Activated CD8-positive, alpha-beta memory T cell treated with anti-CD3 and anti-CD28 coated beads, Interleukin-2, amount 50 U/mL, for 24 hours (primary cell): ENCODE results near the gene LPIN1.
"Not testable (repeated sequence)": the region's sequence is repeated elsewhere in the genome, so short reads cannot be mapped to it uniquely, and the experiment has no call there.

Experiments
- DNase-seq: peaks from one replicate; pipeline ENCODE4 v3.0.0-alpha.2; 2020; ENCODE audit errors: extremely low read depth

Gene LPIN1

DNA sequence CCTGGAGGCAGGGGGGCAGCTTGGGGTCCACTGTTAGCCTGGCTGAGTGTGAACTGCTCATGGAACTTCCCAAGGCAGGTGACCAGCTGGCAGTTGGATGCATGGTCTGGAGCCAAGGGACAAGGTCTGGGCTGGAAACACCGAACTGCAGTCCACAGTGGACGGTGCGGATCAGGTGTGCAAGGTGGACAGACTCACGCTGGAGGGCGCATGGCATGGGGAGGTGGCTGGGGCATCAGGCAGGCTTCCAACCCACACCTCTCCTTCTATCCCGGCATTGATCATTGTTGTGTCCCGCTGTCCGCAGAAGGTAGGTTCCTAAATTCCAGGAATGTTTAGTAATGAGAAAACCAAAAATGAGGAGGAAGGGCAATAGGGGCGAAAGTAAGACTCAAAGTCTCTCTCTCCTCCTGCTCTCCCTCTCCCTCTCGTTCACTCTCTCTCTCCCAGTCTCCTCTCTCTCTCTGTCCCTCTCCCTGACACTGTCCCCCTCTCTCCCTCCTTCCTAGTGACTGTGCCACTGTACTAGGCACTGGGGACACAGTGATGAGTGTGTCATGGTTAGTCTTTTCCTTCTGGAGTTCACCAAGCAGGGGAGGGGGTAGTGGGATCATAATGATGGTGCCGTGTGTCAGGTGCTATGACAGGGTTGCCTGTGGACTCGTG is 30.3 kb upstream of the LPIN1 start:
- DNase-seq, result no peak

- no peak for DNase-seq
Observed at GRCh38 chr2:11716689-11717321, 29.6 kb upstream of the LPIN1 start.

DNA sequence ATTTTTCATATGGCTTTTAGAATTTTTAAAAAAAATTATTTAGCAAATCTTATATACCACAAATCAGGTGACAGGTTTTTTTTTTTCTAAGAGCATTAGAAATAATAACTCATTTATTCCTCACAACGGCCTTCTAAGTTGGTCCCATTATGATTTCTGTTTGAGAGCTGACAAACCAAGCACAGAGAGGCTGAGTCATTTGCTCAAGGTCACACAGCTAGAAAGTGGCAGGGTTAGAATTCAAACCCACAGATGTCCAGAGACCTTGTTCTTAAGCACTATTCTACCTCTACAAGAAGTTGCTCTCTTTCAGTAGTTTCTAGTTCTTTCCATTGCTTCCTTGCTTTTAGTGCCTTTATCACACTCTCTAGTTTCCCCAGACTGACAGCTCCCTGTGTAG is 28.8 kb upstream of the LPIN1 start:
- DNase-seq, result no peak

- DNase-seq, result no peak
Observed at GRCh38 chr2:11718606-11719005, 27.8 kb upstream of the LPIN1 start.

DNA sequence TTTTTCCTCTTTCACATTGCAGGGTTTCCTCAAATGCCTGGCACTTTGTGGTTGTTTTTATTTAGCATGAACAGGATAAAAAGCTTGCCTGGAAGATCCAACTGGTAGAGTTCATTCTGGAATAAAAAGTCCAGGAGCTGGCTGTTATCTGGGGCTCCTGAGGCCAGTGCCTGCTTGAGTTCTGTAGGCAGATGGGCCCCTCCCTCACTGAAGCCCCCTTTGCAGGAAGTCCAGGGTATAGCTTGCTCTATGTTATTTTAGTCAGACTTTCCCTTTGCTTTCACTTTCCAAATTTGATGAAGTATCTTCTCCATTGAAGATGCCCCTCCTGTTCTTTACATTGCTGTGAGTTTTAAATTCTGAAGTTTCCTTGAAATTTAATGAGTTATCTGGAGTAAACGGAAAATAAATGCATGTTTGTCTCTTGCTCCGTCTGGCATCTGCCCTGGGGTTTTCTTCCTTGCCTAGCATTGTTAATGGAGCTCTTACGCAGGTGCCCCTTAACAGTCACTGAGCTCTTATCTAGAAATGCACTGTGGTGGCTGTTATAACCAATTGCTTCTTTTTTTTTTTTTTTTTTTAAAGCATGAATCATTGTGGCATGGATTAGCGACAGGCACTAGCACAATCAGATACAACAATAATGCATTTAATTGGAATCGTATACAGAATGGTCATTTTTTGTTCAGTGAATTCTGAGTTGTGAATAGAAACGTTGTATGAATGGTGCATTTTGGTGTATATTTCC is 27.0 kb upstream of the LPIN1 start:
- no peak for DNase-seq

- DNase-seq, result no peak
Observed at GRCh38 chr2:11720752-11721151, 25.7 kb upstream of the LPIN1 start.

DNA sequence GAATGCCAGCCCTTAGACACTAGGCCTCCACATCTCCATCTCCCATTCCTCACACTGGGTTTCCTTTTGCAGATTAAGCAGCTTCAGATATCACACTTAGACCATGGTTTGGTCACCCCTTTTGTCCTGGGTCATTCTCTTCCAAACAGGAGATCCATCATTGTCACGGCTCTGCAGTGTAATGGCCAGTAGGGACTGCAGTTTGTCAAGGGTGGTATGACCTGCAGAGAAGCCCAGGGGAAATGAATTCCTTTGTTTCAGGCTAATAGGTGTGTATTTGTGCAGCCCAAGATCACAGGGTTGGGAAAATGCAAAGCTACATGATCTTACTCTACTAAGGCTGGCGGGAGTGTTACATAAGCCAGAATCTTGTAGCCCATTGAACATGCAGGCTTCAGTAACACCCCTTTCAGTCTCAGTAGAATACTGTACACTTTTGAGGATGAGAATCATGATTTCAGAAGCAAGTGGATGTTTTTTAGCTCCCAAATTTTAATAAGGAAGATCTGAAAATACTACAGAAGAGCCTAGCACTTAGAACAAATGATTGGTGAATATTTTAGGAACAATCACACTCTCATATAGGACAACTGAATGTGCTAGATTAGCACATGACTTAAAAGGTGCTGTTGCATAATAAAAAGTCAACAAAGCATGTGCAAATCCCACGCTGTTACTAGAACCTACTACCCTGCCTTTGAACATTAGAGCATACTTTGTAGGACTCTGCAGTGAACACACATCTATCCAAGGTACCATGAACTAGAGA is 24.0 kb upstream of the LPIN1 start:
- DNase-seq, result no peak

DNA sequence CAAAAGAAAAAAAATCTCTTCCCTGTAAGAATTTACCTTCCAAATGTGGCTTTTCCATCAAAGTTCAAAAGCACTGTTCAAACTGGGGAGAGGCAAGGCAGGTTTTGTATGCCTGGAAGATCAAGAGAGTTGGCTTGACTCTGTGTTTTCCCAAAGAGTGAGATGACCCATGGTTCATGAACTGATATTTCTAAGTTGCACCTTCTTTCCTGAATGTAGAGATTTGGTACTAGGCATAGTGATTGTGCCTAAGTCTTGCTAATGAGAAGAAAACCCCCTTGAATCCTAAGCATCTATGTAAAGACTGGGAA is 23.4 kb upstream of the LPIN1 start:
- no peak for DNase-seq

DNA sequence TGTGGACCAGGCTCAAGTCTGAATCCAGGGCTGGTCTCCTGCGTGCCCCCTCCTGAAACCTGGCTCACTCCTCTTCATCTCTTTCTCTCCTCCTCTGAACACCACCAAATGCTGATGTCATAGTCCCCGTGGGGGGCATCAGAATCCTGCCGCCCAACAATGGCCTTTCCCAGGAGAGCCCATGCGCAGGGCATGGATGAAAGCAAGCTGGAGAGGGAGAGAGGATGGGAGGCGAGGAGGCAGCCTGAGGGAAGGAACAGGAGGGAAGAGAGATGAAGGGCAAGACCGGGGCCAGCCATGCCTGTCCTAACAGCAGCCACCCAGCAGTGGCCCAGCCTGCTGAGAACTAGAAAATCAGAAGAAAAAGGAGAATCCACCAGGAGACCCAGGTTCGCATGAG is 22.3 kb upstream of the LPIN1 start:
- DNase-seq, result no peak

- no peak for DNase-seq
Observed at GRCh38 chr2:11726384-11726783, 20.0 kb upstream of the LPIN1 start.

- no peak for DNase-seq
Observed at GRCh38 chr2:11729362-11730212, 16.8 kb upstream of the LPIN1 start.

- not testable (repeated sequence) for DNase-seq
Observed at GRCh38 chr2:11731214-11731984, 15.0 kb upstream of the LPIN1 start.

DNA sequence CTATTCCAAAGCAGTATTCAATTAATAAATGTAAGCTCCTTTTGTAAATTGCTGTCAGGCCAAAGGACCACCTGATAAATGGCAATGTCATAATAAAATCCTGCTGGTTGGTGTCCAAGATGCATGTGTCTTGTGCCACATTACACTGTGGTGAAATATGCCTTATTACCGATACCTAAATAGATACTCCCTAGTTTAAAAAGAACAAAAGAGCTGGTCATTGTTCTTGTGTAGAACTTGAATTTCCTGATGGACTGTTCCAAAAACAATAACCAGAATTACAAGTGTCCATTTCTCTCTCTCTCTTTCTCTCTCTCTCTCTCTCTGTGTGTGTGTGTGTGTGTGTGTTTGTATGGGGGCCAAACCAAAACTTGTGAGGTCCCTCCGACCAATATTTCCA is 13.8 kb upstream of the LPIN1 start:
- no peak for DNase-seq

DNA sequence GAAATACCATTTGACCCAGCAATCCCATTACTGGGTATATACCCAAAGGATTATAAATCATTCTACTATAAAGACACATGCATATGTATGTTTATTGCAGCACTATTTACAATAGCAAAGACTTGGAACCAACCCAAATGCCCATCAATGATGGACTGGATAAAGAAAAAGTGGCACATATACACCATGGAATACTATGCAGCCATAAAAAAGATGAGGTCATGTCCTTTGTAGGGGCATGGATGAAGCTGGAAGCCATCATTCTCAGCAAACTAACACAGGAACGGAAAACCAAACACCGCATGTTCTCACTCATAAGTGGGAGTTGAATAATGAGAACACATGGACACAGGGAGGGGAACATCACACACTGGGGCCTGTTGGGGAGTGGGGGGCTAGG is 8.6 kb upstream of the LPIN1 start:
- DNase-seq, result not testable (repeated sequence)

DNA sequence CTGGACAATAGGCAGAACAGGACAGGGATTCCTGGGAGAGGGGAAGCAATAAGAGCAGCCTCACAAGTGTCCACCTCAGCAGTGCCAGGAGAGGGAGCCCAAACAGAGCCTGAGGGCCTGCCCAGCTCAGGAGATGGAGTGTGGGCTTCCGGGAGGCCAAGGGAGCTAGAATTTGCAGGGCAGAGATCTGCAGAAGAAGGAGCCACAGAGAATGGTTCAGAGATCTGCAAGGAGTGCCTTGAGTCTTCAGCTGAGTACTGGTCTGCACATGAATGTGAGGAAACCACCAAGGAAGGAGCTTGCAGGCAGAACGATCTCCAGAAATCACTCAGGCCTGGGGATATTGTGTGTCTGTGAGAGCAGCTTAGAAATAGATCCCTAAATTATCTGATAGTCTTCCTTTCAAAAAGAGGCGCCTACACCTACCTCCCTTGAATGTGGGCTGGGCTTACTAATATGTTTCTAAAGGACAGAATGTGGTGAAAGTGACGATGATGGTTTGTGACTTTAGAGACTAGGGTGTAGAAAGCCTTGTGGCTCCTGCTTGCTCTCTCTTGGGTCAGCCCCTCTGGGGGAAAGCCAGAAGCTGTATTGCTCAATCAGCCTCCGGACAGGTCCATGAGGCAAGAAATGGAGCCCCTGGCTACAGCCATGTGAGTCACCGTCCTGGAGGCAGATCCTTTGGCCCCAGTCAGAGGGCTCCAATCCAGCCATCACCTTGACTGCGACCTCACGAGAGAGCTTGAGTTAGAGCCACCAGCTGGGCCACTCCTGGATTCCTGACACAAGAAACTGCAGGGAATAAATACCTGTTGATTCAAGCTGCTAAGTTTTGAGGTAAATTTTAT is 7.6 kb upstream of the LPIN1 start:
- no peak for DNase-seq

DNA sequence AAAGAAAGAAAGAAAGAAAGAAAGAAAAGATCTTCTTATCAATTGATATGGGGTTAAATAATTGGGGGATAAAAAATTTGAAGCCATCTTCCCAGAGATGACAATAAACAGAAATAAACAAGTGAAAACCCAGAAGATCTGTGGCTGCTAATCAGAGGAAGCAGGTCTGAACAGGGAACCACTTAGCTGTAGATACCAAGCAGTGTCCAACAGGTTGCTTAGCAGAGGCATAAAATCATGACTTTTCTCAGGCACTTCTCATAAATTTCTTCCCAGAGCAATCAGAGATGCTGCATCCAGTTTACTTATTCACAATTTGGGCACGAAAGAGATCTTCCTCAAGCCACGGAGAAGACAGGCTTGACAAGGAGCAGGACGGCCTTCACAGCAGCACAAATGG is 5.7 kb upstream of the LPIN1 start:
- no peak for DNase-seq

GRCh38 chr2:11742317-11742701 is 4.1 kb upstream of the LPIN1 start:
- DNase-seq, result no peak

DNA sequence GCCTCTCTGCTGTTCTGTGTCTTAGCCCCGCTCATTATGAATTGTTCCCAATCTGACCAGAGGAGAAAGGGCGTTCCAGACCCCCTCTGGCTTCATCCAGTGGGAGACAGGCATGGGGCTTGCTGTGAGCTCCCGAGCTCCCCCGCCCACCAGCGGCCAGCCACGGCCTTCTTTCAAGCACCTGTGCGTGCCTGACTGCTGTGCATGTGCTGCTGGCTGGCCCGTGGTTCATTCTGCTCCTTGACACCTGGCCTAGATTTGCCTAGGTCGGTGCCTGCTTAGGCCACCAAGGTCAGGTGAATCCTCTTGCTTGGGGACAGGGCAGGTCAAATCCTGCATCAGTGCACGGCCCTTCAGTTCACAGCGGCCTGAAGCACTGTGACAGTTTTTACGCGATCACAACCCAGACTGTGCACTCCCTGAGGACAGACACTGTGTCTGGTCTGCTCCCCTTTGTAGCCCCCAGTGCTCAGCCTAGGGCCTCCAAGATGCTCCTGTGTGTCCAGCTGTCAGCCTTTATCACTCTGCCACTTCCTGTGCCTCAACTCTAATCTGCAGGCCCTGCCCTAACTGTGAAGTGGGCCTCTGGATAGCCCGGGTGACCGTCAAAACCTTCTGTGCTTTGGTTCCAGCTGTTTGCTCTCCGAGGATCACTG is 3.6 kb upstream of the LPIN1 start:
- no peak for DNase-seq

DNA sequence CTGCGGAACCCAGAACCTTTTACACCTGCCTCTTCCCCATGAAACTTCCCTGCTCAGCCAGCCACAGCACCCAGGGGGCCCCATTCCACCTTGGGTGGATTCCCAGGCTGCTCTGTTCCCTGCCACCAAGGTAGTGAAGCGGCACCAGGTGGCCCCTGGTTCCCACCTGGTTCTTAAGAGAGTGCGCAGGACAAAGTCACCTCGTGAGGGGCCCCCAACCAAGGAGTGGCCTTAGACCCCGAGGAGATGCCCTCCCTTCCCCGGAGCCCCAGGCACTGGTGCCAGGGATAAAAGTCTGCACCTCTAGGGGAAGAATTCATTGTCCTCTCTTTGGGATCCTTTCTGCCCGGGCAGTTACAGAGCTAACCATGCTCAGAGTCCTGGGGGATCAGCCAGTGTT is 3.1 kb upstream of the LPIN1 start:
- no peak for DNase-seq
